IMR-90 (cell line): Measurements from ENCODE around the gene PPP1R14C. TPM values are rescaled to one million over a fixed set of nuclear protein-coding genes. Genes with fewer than 3 reads are reported as not detected.

Experiments
- ATAC-seq: fragments of 200-7000 bp; cut with Tn5 transposase; 2 replicates; pipeline ENCODE4 v1.9.1; 2020; ENCODE audit warnings: low read depth, mild to moderate bottlenecking, moderate library complexity
- BruUV-seq: library from RNA; stranded (reverse); fragments of 400-500 nt; replicated peaks from 2 replicates; lab custom pipeline; 2021; lab: Mats Ljungman, UMichigan
- CTCF ChIA-PET: fragments of 300-600 bp; formaldehyde crosslinking; extraction: SDS; loops from one replicate; lab custom pipeline; 2021; ENCODE audit warnings: antibody characterized with exemption; lab: Yijun Ruan, JAX
- POLR2A ChIA-PET: fragments of 300-600 bp; sonication (Branson Sonifier 250); formaldehyde crosslinking; loops from one replicate; lab custom pipeline; 2022; ENCODE audit warnings: antibody characterized with exemption; ENCODE audit not compliant: unreplicated experiment; lab: Charles Lee
- DNase-seq: peaks from one replicate; pipeline ENCODE4 v3.0.0; 2013
- H2AFZ ChIP-seq: replicated peaks from 2 replicates; pipeline ENCODE3; 2013; ENCODE audit warnings: low read length, mild to moderate bottlenecking; ENCODE audit not compliant: poor library complexity
- H2AK5ac ChIP-seq: 2 replicates; pipeline ENCODE4 v1.6.1; 2013; ENCODE audit warnings: low read depth, low read length, inconsistent platforms
- H2AK9ac ChIP-seq: replicated peaks from 2 replicates; pipeline ENCODE3; 2013; ENCODE audit warnings: mild to moderate bottlenecking, low read depth, low read length, moderate library complexity; ENCODE audit not compliant: poor library complexity
- H2BK120ac ChIP-seq: 2 replicates; pipeline ENCODE4 v1.6.1; 2013; ENCODE audit warnings: low read depth, low read length, inconsistent platforms
- H2BK15ac ChIP-seq: 3 replicates; pipeline ENCODE4 v1.6.1; 2013; ENCODE audit warnings: low read depth, low read length, inconsistent platforms
- H2BK20ac ChIP-seq: 2 replicates; pipeline ENCODE4 v1.6.1; 2013; ENCODE audit warnings: low read depth, mild to moderate bottlenecking, inconsistent platforms, low read length, moderate library complexity
- H2BK5ac ChIP-seq: 2 replicates; pipeline ENCODE4 v1.6.1; 2013; ENCODE audit warnings: mild to moderate bottlenecking, low read depth, low read length, inconsistent platforms; ENCODE audit not compliant: poor library complexity, severe bottlenecking
- H3K14ac ChIP-seq: replicated peaks from 2 replicates; pipeline ENCODE4 v1.6.1; 2013; ENCODE audit warnings: low read depth, low read length, inconsistent platforms
- H3K18ac ChIP-seq: 2 replicates; pipeline ENCODE4 v1.6.1; 2013; ENCODE audit warnings: low read depth, low read length, control low read depth
- H3K23ac ChIP-seq: 2 replicates; pipeline ENCODE4 v1.6.1; 2013; ENCODE audit warnings: low read depth, low read length, inconsistent platforms
- H3K27ac ChIP-seq: 2 replicates; pipeline ENCODE4 v1.5.1; 2013; ENCODE audit warnings: mild to moderate bottlenecking, control low read depth, low read length; ENCODE audit not compliant: insufficient read depth
- H3K27me3 ChIP-seq: 2 replicates; pipeline ENCODE4 v1.6.1; 2013; ENCODE audit warnings: low read length; ENCODE audit not compliant: control insufficient read depth, insufficient read depth
- H3K36me3 ChIP-seq: 2 replicates; pipeline ENCODE4 v1.6.1; 2013; ENCODE audit warnings: low read length, mixed read lengths; ENCODE audit not compliant: control insufficient read depth, insufficient read depth
- H3K4ac ChIP-seq: 2 replicates; pipeline ENCODE4 v1.6.1; 2013; ENCODE audit warnings: low read depth, low read length, inconsistent platforms
- H3K4me1 ChIP-seq: 2 replicates; pipeline ENCODE4 v1.6.1; 2013; ENCODE audit warnings: low read length, mixed read lengths; ENCODE audit not compliant: control insufficient read depth, insufficient read depth
- H3K4me2 ChIP-seq: 2 replicates; pipeline ENCODE4 v1.6.1; 2013; ENCODE audit warnings: low read depth, mild to moderate bottlenecking, control low read depth, low read length, moderate library complexity
- H3K4me3 ChIP-seq: 2 replicates; pipeline ENCODE4 v1.5.1; 2013; ENCODE audit warnings: low read depth, mild to moderate bottlenecking, control low read depth, low read length, moderate library complexity; ENCODE audit not compliant: insufficient read depth
- H3K56ac ChIP-seq: 2 replicates; pipeline ENCODE4 v1.6.1; 2013; ENCODE audit warnings: low read length, inconsistent platforms; ENCODE audit not compliant: insufficient read depth; ENCODE audit errors: extremely low read depth
- H3K79me1 ChIP-seq, 2 experiments: 2 replicates each; pipeline ENCODE4 v1.6.1; 2013; ENCODE audit warnings: low read length in 2 of 2, inconsistent platforms in 1 of 2, low read depth in 1 of 2
- H3K9ac ChIP-seq: 2 replicates; pipeline ENCODE4 v1.6.1; 2013; ENCODE audit warnings: low read depth, low read length, control low read depth
- H3K9me1 ChIP-seq: 2 replicates; pipeline ENCODE4 v1.6.1; 2013; ENCODE audit warnings: low read length, inconsistent platforms; ENCODE audit not compliant: insufficient read depth
- H3K9me3 ChIP-seq: 2 replicates; pipeline ENCODE4 v1.6.1; 2013; ENCODE audit warnings: low read length; ENCODE audit not compliant: control insufficient read depth, insufficient read depth
- H4K20me1 ChIP-seq: 2 replicates; pipeline ENCODE4 v1.6.1; 2013; ENCODE audit warnings: low read length, inconsistent platforms; ENCODE audit not compliant: insufficient read depth
- H4K5ac ChIP-seq: 2 replicates; pipeline ENCODE4 v1.6.1; 2013; ENCODE audit warnings: mild to moderate bottlenecking, low read depth, low read length, control low read depth
- H4K8ac ChIP-seq, 2 experiments: 2 replicates each; pipeline ENCODE4 v1.6.1; 2013; ENCODE audit warnings: low read depth in 2 of 2, low read length in 2 of 2, control low read depth in 1 of 2, inconsistent platforms in 1 of 2
- H4K91ac ChIP-seq: 2 replicates; pipeline ENCODE4 v1.6.1; 2013; ENCODE audit warnings: low read depth, low read length, inconsistent platforms; ENCODE audit not compliant: insufficient read depth
- BHLHE40 ChIP-seq: fragments of 150-350 bp; IDR thresholded peaks from 2 replicates; pipeline ENCODE4 v1.6.1; 2016; ENCODE audit warnings: mild to moderate bottlenecking, low read depth, low read length
- CEBPB ChIP-seq: IDR thresholded peaks from 2 replicates; pipeline ENCODE4 v1.6.1; 2012; ENCODE audit warnings: low read depth, low read length, improper control_type of control experiment
- CHD1 ChIP-seq: IDR thresholded peaks from 2 replicates; pipeline ENCODE4 v1.6.1; 2012; ENCODE audit warnings: low read depth, low read length, improper control_type of control experiment
- FOS ChIP-seq: fragments of 150-350 bp; IDR thresholded peaks from 2 replicates; pipeline ENCODE4 v1.6.1; 2016; ENCODE audit warnings: low read depth, low read length
- MAFK ChIP-seq: IDR thresholded peaks from 2 replicates; pipeline ENCODE4 v1.6.1; 2012; ENCODE audit warnings: low read depth, low read length, improper control_type of control experiment
- MAZ ChIP-seq: IDR thresholded peaks from 2 replicates; pipeline ENCODE4 v1.6.1; 2012; ENCODE audit warnings: low read depth, mild to moderate bottlenecking, low read length, improper control_type of control experiment, moderate library complexity, borderline replicate concordance
- MXI1 ChIP-seq: IDR thresholded peaks from 2 replicates; pipeline ENCODE4 v1.6.1; 2012; ENCODE audit warnings: low read depth, mild to moderate bottlenecking, low read length, moderate library complexity, borderline replicate concordance
- NFE2L2 ChIP-seq: fragments of 150-350 bp; IDR thresholded peaks from 2 replicates; pipeline ENCODE4 v1.6.1; 2016; ENCODE audit warnings: low read depth, mild to moderate bottlenecking, low read length
- POLR2A ChIP-seq: IDR thresholded peaks from 2 replicates; pipeline ENCODE4 v1.6.1; 2012; ENCODE audit warnings: mild to moderate bottlenecking, low read depth, low read length
- RAD21 ChIP-seq: IDR thresholded peaks from 2 replicates; pipeline ENCODE4 v1.6.1; 2012; ENCODE audit warnings: low read length, improper control_type of control experiment
- RCOR1 ChIP-seq: IDR thresholded peaks from 2 replicates; pipeline ENCODE4 v1.6.1; 2012; ENCODE audit warnings: mild to moderate bottlenecking, low read length, improper control_type of control experiment; ENCODE audit not compliant: insufficient replicate concordance
- RFX5 ChIP-seq: IDR thresholded peaks from 2 replicates; pipeline ENCODE4 v1.8.0; 2012; ENCODE audit warnings: low read depth, mild to moderate bottlenecking, low read length, moderate library complexity
- SMC3 ChIP-seq: fragments of 150-350 bp; IDR thresholded peaks from 2 replicates; pipeline ENCODE4 v1.6.1; 2016; ENCODE audit warnings: low read depth, mild to moderate bottlenecking, antibody characterized with exemption, low read length, moderate library complexity
- WGBS, 2 experiments: methylation state at CpG; one replicate each; pipeline versions ENCODE4 v1.1.5 to v1.1.7; 2013; ENCODE audit warnings: missing lambda C conversion rate in 2 of 2; ENCODE audit not compliant: insufficient read length in 1 of 2; ENCODE audit errors: extremely low coverage in 2 of 2; 5-methylcytosine and 5-hydroxymethylcytosine counted together
- dilution Hi-C: fragments of 300-500 bp; cut with HindIII; formaldehyde crosslinking; loops from one replicate; pipeline ENCODE4 v1.14.3; 2018; ENCODE audit warnings: low sequenced_read_pairs; ENCODE audit not compliant: unreplicated experiment
- in situ Hi-C: fragments of 300-500 bp; cut with MboI; formaldehyde crosslinking; loops from 3 replicates; pipeline ENCODE4 v1.14.3; 2019; ENCODE audit warnings: low sequenced_read_pairs, inconsistent platforms, mixed read lengths
- intact Hi-C: fragments of 100-400 bp; cut with micrococcal nuclease; formaldehyde crosslinking; loops from 2 replicates; pipeline ENCODE4 v1.10.0; 2022
- polyA plus RNA-seq, 3 experiments: library from polyadenylated mRNA; depleted of rRNA; stranded (reverse); fragments of >200 nt; gene quantifications; 2 replicates each; pipeline ENCODE4 v1.2.3, GENCODE V29; 2012; ENCODE audit warnings: low replicate concordance in 1 of 3
- total RNA-seq: library from RNA; depleted of rRNA; stranded (reverse); fragments of >200 nt; gene quantifications from 2 replicates; pipeline ENCODE4 v1.2.3, GENCODE V29; 2012
- TF ChIP-seq, protein P1 (sequence below): conservative IDR thresholded peaks from 2 replicates; pipeline ENCODE4 v1.5.1; 2012; ENCODE audit warnings: mild to moderate bottlenecking, low read depth, low read length, improper control_type of control experiment
- TF ChIP-seq, protein P2 (sequence below): fragments of 150-350 bp; IDR thresholded peaks from 2 replicates; pipeline ENCODE4 v1.6.1; 2017; ENCODE audit warnings: mild to moderate bottlenecking, antibody characterized with exemption, low read length, low read depth
- TF ChIP-seq, protein P3 (sequence below): fragments of 150-350 bp; IDR thresholded peaks from 2 replicates; pipeline ENCODE4 v1.6.1; 2016; ENCODE audit warnings: low read depth, mild to moderate bottlenecking, low read length, moderate library complexity, borderline replicate concordance

PPP1R14C gene
- total and polyA plus RNA-seq, 2 of the 4 experiments (the other 2 are of a cell fraction), result not detected

- H2BK20ac ChIP-seq, result no peak overlapping the region
- no peaks in the 10 kb centered on the region for H3K36me3 ChIP-seq
- TF ChIP-seq, protein P1, sequence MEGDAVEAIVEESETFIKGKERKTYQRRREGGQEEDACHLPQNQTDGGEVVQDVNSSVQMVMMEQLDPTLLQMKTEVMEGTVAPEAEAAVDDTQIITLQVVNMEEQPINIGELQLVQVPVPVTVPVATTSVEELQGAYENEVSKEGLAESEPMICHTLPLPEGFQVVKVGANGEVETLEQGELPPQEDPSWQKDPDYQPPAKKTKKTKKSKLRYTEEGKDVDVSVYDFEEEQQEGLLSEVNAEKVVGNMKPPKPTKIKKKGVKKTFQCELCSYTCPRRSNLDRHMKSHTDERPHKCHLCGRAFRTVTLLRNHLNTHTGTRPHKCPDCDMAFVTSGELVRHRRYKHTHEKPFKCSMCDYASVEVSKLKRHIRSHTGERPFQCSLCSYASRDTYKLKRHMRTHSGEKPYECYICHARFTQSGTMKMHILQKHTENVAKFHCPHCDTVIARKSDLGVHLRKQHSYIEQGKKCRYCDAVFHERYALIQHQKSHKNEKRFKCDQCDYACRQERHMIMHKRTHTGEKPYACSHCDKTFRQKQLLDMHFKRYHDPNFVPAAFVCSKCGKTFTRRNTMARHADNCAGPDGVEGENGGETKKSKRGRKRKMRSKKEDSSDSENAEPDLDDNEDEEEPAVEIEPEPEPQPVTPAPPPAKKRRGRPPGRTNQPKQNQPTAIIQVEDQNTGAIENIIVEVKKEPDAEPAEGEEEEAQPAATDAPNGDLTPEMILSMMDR, result no peak
- TF ChIP-seq RAD21 (no peak), FOS (no peak), CEBPB (no peak), CHD1 (no peak), MAFK (no peak), MXI1 (no peak), BHLHE40 (no peak), RCOR1 (no peak), POLR2A (no peak), NFE2L2 (no peak), RFX5 (no peak), SMC3 (no peak), MAZ (no peak)
- TF ChIP-seq, protein P2, sequence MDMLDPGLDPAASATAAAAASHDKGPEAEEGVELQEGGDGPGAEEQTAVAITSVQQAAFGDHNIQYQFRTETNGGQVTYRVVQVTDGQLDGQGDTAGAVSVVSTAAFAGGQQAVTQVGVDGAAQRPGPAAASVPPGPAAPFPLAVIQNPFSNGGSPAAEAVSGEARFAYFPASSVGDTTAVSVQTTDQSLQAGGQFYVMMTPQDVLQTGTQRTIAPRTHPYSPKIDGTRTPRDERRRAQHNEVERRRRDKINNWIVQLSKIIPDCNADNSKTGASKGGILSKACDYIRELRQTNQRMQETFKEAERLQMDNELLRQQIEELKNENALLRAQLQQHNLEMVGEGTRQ, result no peak
- TF ChIP-seq, protein P3, sequence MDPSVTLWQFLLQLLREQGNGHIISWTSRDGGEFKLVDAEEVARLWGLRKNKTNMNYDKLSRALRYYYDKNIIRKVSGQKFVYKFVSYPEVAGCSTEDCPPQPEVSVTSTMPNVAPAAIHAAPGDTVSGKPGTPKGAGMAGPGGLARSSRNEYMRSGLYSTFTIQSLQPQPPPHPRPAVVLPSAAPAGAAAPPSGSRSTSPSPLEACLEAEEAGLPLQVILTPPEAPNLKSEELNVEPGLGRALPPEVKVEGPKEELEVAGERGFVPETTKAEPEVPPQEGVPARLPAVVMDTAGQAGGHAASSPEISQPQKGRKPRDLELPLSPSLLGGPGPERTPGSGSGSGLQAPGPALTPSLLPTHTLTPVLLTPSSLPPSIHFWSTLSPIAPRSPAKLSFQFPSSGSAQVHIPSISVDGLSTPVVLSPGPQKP, result no peak
- no peak overlapping the region for H2AFZ ChIP-seq
- H3K4ac ChIP-seq, result no peak overlapping the region
- H3K14ac ChIP-seq, result no peak overlapping the region
- ATAC-seq, result no peak
- dilution Hi-C loops (no loop called here), intact Hi-C loops (no loop called here), in situ Hi-C loops (no loop called here)
- H4K5ac ChIP-seq, result no peak overlapping the region
- no peak overlapping the region for H3K9ac ChIP-seq
- no peaks in the 10 kb centered on the region for H4K20me1 ChIP-seq
- DNase-seq, result no peak
- no peak overlapping the region for H3K18ac ChIP-seq
- BruUV-seq, result no TSS peak
- no peak overlapping the region for H4K8ac ChIP-seq
- H3K9me3 ChIP-seq, result no peaks in the 10 kb centered on the region; the same call in 1 of the 2 replicates
- no peak overlapping the region for H3K23ac ChIP-seq
- H4K91ac ChIP-seq, result no peak overlapping the region
- WGBS, 2 experiments, result no CpG with 5 or more reads among the region's 3 CpGs
- H3K79me1 ChIP-seq, result no peaks in the 10 kb centered on the region
- H3K4me1 ChIP-seq, result no peaks in the 10 kb centered on the region; the same call in 1 of the 2 replicates
- H2BK5ac ChIP-seq, result no peak overlapping the region
- H3K56ac ChIP-seq, result no peak overlapping the region
- no peak overlapping the region for H3K27ac ChIP-seq
- H2BK15ac ChIP-seq, result no peak overlapping the region
- H3K4me2 ChIP-seq, result no peak overlapping the region
- no peaks in the 10 kb centered on the region for H3K9me1 ChIP-seq
- H2AK5ac ChIP-seq, result no peak overlapping the region
- ChIA-PET CTCF (interaction anchor here (0.6 kb wide), 1 partner anchor 16 kb away, joined by 4 read pairs; no protein-coding TSS in a partner anchor), POLR2A (no interaction called here)
- no peak overlapping the region for H3K4me3 ChIP-seq
- peaks cover 58% of the 10 kb centered on the region for H3K27me3 ChIP-seq
- no peak overlapping the region for H2AK9ac ChIP-seq
- no peak overlapping the region for H2BK120ac ChIP-seq
Observed at GRCh38 chr6:150145427-150145826, 2.6 kb downstream of the PPP1R14C start.
